HCT116 (cell line): ENCODE measurements around the gene GNAI2. TPM values are rescaled to one million over a fixed set of nuclear protein-coding genes. Genes with fewer than 3 reads are reported as not detected.
A peak's percentile ranks its signal among the peaks of the same experiment; 100 is the strongest.

Source experiments
- ATAC-seq: fragments of 200-7000 bp; cut with Tn5 transposase; 2 replicates; pipeline ENCODE4 v1.9.1; 2020; ENCODE audit warnings: mild to moderate bottlenecking, moderate library complexity
- BruUV-seq: library from RNA; stranded (reverse); fragments of 400-500 nt; replicated peaks from 2 replicates; lab custom pipeline; 2021; lab: Mats Ljungman, UMichigan
- CTCF ChIA-PET: fragments of 300-600 bp; sonication (Branson Sonifier 250); formaldehyde crosslinking; loops from one replicate; lab custom pipeline; 2021; ENCODE audit warnings: antibody characterized with exemption; lab: Charles Lee
- POLR2A ChIA-PET: fragments of 300-600, 350-600 bp; sonication (Branson Sonifier 250); formaldehyde crosslinking; loops from one replicate; lab custom pipeline; 2021; ENCODE audit warnings: antibody characterized with exemption; lab: Charles Lee
- RAD21 ChIA-PET, 2 experiments: fragments of 300-600 bp; sonication (Branson Sonifier 250); formaldehyde crosslinking; loops; one replicate each; lab custom pipeline; 2023; ENCODE audit warnings: low total read pairs in 2 of 2; ENCODE audit not compliant: uncharacterized antibody in 2 of 2, unreplicated experiment in 2 of 2, low non-redundant PET in 1 of 2; lab: Charles Lee
- DNase-seq: peaks from one replicate; pipeline ENCODE4 v3.0.0-alpha.2; 2010; ENCODE audit warnings: low read depth, low spot score
- H2AFZ ChIP-seq: fragments of 200-600 bp; shearing (Covaris generic), sonication (generic); 2 replicates; pipeline ENCODE4 v1.6.1; 2017; ENCODE audit warnings: low read depth, mixed run types, mixed read lengths, antibody characterized with exemption, low read length; ENCODE audit not compliant: poor library complexity, severe bottlenecking
- H3K27ac ChIP-seq: 2 replicates; pipeline ENCODE4 v1.5.1; 2012; ENCODE audit warnings: low read depth, low read length
- H3K27me3 ChIP-seq: fragments of 200-600 bp; sonication (generic); 2 replicates; pipeline ENCODE4 v1.6.1; 2016; ENCODE audit warnings: mixed run types, low read length, mixed read lengths; ENCODE audit not compliant: insufficient read depth
- H3K36me3 ChIP-seq, 2 experiments: fragments of 200-500 bp in 1 of 2; fragments of 200-600 bp in 1 of 2; sonication (Bioruptor generic) in 1 of 2; sonication (generic) in 1 of 2; 2 replicates each; pipeline versions ENCODE4 v1.5.1 to v1.6.1; 2014 to 2016; ENCODE audit warnings: low read length in 2 of 2, inconsistent platforms in 1 of 2, mixed read lengths in 1 of 2, mixed run types in 1 of 2; ENCODE audit not compliant: insufficient read depth in 2 of 2, control insufficient read depth in 1 of 2
- H3K4me1 ChIP-seq, 2 experiments: fragments of 200-600 bp in 1 of 2; sonication (generic) in 1 of 2; 2 replicates each; pipeline versions ENCODE4 v1.5.1 to v1.6.1; 2012 to 2017; ENCODE audit warnings: low read length in 2 of 2, inconsistent platforms in 1 of 2, mild to moderate bottlenecking in 1 of 2, mixed read lengths in 1 of 2, mixed run types in 1 of 2, moderate library complexity in 1 of 2; ENCODE audit not compliant: insufficient read depth in 2 of 2, control insufficient read depth in 1 of 2
- H3K4me2 ChIP-seq: fragments of 200-600 bp; sonication (generic); 2 replicates; pipeline ENCODE4 v1.6.1; 2017; ENCODE audit warnings: mixed run types, low read length, mixed read lengths
- H3K4me3 ChIP-seq, 2 experiments: fragments of 200-600 bp in 1 of 2; sonication (generic) in 1 of 2; replicated peaks in 1 of 2; 2 replicates each; pipeline ENCODE4 v1.5.1; 2011 to 2016; ENCODE audit warnings: low read length in 2 of 2, control low read depth in 1 of 2, low read depth in 1 of 2, mild to moderate bottlenecking in 1 of 2, mixed read lengths in 1 of 2, mixed run types in 1 of 2
- H3K79me2 ChIP-seq: fragments of 200-600 bp; sonication (generic); 2 replicates; pipeline ENCODE4 v1.6.1; 2017; ENCODE audit warnings: mild to moderate bottlenecking, mixed run types, low read length, moderate library complexity, mixed read lengths; ENCODE audit not compliant: insufficient read depth
- H3K9ac ChIP-seq: fragments of 200-600 bp; sonication (generic); 2 replicates; pipeline ENCODE4 v1.6.1; 2016; ENCODE audit warnings: low read length, mixed read lengths
- H3K9me2 ChIP-seq: fragments of 200-600 bp; sonication (generic), shearing (Covaris generic); 2 replicates; pipeline ENCODE4 v1.6.1; 2017; ENCODE audit warnings: mixed run types, mild to moderate bottlenecking, moderate library complexity; ENCODE audit not compliant: insufficient read depth
- H3K9me3 ChIP-seq, 2 experiments: fragments of 200-500 bp in 1 of 2; fragments of 200-600 bp in 1 of 2; sonication (Bioruptor generic) in 1 of 2; sonication (generic) in 1 of 2; 2 replicates each; pipeline ENCODE4 v1.6.1; 2014 to 2017; ENCODE audit warnings: low read length in 2 of 2, mixed read lengths in 2 of 2, inconsistent platforms in 1 of 2, low read depth in 1 of 2, mild to moderate bottlenecking in 1 of 2, mixed run types in 1 of 2, moderate library complexity in 1 of 2; ENCODE audit not compliant: control insufficient read depth in 1 of 2, insufficient read depth in 1 of 2
- H4K20me1 ChIP-seq: fragments of 200-600 bp; sonication (generic), shearing (Covaris generic); 2 replicates; pipeline ENCODE4 v1.6.1; 2017; ENCODE audit warnings: mixed run types, mild to moderate bottlenecking, moderate library complexity; ENCODE audit not compliant: insufficient read depth
- CEBPB ChIP-seq: IDR thresholded peaks from 2 replicates; pipeline ENCODE4 v1.6.1; 2012; ENCODE audit warnings: low read depth
- FOSL1 ChIP-seq: IDR thresholded peaks from 2 replicates; pipeline ENCODE4 v1.6.1; 2012; ENCODE audit warnings: low read depth
- JUND ChIP-seq: IDR thresholded peaks from 2 replicates; pipeline ENCODE4 v1.6.1; 2012
- POLR2A ChIP-seq: IDR thresholded peaks from 2 replicates; pipeline ENCODE4 v1.7.0; 2011; ENCODE audit warnings: borderline replicate concordance; ENCODE audit not compliant: insufficient read depth, insufficient read length; ENCODE audit errors: extremely low read depth
- SIN3A ChIP-seq: IDR thresholded peaks from 2 replicates; pipeline ENCODE4 v1.6.1; 2012; ENCODE audit warnings: low read depth
- SP1 ChIP-seq: IDR thresholded peaks from 2 replicates; pipeline ENCODE4 v1.6.1; 2012; ENCODE audit warnings: low read depth
- intact Hi-C: fragments of 100-400 bp; cut with micrococcal nuclease; formaldehyde crosslinking; loops from 2 replicates; pipeline ENCODE4 v1.10.0; 2022
- total RNA-seq: library from RNA; stranded (reverse); gene quantifications from one replicate; pipeline ENCODE4 v1.2.1, GENCODE V29; 2021; ENCODE audit not compliant: unreplicated experiment
- TF ChIP-seq, protein P1 (sequence below): IDR thresholded peaks from 2 replicates; pipeline ENCODE4 v1.6.1; 2012
- TF ChIP-seq, protein P2 (sequence below), 3 experiments: fragments of 200-600 bp in 1 of 3; sonication (generic) in 1 of 3; IDR thresholded peaks in 2 of 3; conservative IDR thresholded peaks in 1 of 3; 2 replicates each; pipeline ENCODE4 v1.5.1; 2012 to 2017; ENCODE audit warnings: low read depth in 2 of 3, low read length in 2 of 3, antibody characterized with exemption in 1 of 3, borderline replicate concordance in 1 of 3, control low read depth in 1 of 3, mild to moderate bottlenecking in 1 of 3, mixed read lengths in 1 of 3, mixed run types in 1 of 3, moderate library complexity in 1 of 3; ENCODE audit not compliant: insufficient read depth in 1 of 3

The GNAI2 gene
- total RNA-seq, 1 experiment from 2014 or later: 170 TPM

DNA sequence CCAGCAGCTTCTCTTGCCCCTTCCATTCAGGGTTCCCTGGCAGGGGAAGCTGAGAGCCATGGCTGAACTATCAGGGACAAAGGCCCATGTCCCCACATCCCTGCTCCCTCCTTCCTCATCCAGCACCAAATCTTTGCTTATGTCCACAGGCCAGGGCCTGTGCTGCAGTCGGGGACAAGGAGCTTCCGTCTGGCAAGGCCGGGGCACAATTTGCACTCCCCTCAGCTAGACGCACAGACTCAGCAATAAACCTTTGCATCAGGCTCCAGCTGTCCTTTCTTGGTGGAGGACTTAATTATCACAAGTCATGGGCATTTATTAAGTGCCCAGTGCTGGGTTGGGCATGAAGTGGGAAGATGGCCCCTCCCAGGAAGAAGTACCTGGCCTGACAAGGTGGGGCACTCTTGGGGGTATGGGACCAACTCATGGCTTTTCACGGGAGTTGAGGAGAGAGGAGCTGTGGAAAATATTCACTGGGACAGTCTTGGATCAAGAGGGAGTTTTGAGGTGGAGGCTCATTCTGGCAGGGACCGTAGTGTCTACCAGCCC lies 39.7 kb upstream of the GNAI2 start (continued):
- TF ChIP-seq POLR2A (no peak), SIN3A (no peak), FOSL1 (no peak), CEBPB (no peak), SP1 (no peak)
- TF ChIP-seq, protein P1, sequence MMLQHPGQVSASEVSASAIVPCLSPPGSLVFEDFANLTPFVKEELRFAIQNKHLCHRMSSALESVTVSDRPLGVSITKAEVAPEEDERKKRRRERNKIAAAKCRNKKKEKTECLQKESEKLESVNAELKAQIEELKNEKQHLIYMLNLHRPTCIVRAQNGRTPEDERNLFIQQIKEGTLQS: no peak
- TF ChIP-seq, protein P2, sequence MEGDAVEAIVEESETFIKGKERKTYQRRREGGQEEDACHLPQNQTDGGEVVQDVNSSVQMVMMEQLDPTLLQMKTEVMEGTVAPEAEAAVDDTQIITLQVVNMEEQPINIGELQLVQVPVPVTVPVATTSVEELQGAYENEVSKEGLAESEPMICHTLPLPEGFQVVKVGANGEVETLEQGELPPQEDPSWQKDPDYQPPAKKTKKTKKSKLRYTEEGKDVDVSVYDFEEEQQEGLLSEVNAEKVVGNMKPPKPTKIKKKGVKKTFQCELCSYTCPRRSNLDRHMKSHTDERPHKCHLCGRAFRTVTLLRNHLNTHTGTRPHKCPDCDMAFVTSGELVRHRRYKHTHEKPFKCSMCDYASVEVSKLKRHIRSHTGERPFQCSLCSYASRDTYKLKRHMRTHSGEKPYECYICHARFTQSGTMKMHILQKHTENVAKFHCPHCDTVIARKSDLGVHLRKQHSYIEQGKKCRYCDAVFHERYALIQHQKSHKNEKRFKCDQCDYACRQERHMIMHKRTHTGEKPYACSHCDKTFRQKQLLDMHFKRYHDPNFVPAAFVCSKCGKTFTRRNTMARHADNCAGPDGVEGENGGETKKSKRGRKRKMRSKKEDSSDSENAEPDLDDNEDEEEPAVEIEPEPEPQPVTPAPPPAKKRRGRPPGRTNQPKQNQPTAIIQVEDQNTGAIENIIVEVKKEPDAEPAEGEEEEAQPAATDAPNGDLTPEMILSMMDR (IDR thresholded peaks at IDR 0.05 in 2 of 3, conservative IDR thresholded peaks at IDR 0.05 in 1 of 3; ENCODE audit: borderline replicate concordance in 1 of 3, insufficient read depth in 1 of 3, low read depth in 2 of 3, low read length in 2 of 3): no peak

DNA sequence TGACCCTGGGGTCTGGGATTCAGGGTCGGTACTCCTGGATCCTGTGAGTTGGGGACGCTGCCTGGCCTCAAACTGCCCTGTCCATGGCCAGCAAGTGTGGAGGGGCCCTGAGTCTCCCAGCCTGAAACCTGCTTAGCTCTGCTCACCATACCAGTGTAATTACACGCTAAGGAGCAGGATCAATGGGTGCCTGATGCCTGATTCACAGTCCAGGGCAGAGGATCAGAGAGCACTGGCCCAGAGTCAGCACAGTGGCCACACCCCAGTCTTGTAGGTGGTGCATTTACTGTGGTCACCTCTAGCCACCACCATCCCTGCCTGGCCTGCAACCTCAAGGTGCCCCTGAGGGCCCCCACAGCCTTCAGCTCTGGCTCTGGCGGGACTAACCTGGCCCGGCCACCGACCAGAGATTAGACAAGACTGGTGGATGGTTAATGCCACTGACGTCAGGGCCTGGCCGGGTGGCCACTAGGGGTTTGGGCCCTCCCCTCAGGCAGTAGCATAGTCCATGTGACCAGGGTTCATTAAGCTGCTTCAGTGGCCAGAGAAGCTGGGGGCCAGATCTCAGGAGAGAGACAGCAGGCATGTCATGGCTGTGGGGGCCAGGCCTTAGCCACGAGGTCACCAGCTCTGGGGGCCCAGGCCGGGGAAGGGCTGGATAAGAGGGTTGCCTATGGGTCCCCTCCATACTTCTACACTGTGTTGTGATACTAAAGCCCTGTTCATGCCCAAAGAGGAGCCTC lies 34.3 kb upstream of the GNAI2 start:
- H3K4me1 ChIP-seq: peaks cover 10 to 41% of the 10 kb centered on the region in 2 experiments; a peak in 3 of 4 replicates
- H3K27ac ChIP-seq: no peak overlapping the region
- no peak overlapping the region for H3K4me3 ChIP-seq
- no peaks in the 10 kb centered on the region for H3K27me3 ChIP-seq
- H3K9ac ChIP-seq: no peak overlapping the region
- ChIA-PET RAD21 (no interaction called here), POLR2A (no interaction called here), CTCF (interaction anchor here (0.7 to 1.7 kb wide), 3 partner anchors 10 to 25 kb away, joined by 3 to 6 read pairs (median 5); no protein-coding TSS in a partner anchor)
- intact Hi-C loops: no loop called here
- TF ChIP-seq, protein P2 (IDR thresholded peaks at IDR 0.05 in 2 of 3, conservative IDR thresholded peaks at IDR 0.05 in 1 of 3; ENCODE audit: borderline replicate concordance in 1 of 3, insufficient read depth in 1 of 3, low read depth in 2 of 3, low read length in 2 of 3): 0 out of 6 replicates have a peak, but pooled peaks of 1 of the 3 experiments have one; percentile 12
- TF ChIP-seq JUND: no peak
- no TSS peak for BruUV-seq
- 0 out of 2 replicates have a peak overlapping the region, but pooled peaks have one; percentile 7 for H3K4me2 ChIP-seq
- H4K20me1 ChIP-seq: no peaks in the 10 kb centered on the region
- H3K36me3 ChIP-seq: no peaks in the 10 kb centered on the region
- no peaks in the 10 kb centered on the region for H3K9me2 ChIP-seq
- ATAC-seq (no peak), DNase-seq (no peak)
- no peaks in the 10 kb centered on the region for H3K9me3 ChIP-seq
- H2AFZ ChIP-seq: no peak overlapping the region
- no peaks in the 10 kb centered on the region for H3K79me2 ChIP-seq
